NCI-H2196 (cell line): ENCODE data around the gene CYP4F22.
"Not testable (repeated sequence)": the region's sequence is repeated elsewhere in the genome, so short reads cannot be mapped to it uniquely, and the experiment has no call there.

Source experiments
- DNase-seq: peaks from one replicate; lab custom pipeline; 2025; ENCODE audit not compliant: unreplicated experiment; lab: John Stamatoyannopoulos, UW

CYP4F22 gene

GRCh38 chr19:15564534-15565168, 56.3 kb downstream of the CYP4F22 start:
- no peak for DNase-seq

GRCh38 chr19:15570420-15570819, 62.1 kb downstream of the CYP4F22 start:
- no peak for DNase-seq

- no peak for DNase-seq
Measured at GRCh38 chr19:15575406-15575805, 67.1 kb downstream of the CYP4F22 start.

- no peak for DNase-seq
Measured at GRCh38 chr19:15576526-15577156, 68.3 kb downstream of the CYP4F22 start.

- no peak for DNase-seq
Measured at GRCh38 chr19:15577184-15577771, 69.0 kb downstream of the CYP4F22 start.

- no peak for DNase-seq
Measured at GRCh38 chr19:15583346-15583745, 75.0 kb downstream of the CYP4F22 start.

GRCh38 chr19:15584095-15584494, 75.8 kb downstream of the CYP4F22 start:
- DNase-seq = no peak

GRCh38 chr19:15584541-15585115, 76.3 kb downstream of the CYP4F22 start:
- DNase-seq = peak; percentile 58

- DNase-seq = no peak
Measured at GRCh38 chr19:15587663-15588062, 79.3 kb downstream of the CYP4F22 start.

GRCh38 chr19:15588265-15588664, 79.9 kb downstream of the CYP4F22 start:
- DNase-seq = no peak

GRCh38 chr19:15589760-15590451, 81.6 kb downstream of the CYP4F22 start:
- DNase-seq = no peak

GRCh38 chr19:15591796-15592195, 83.5 kb downstream of the CYP4F22 start:
- DNase-seq = no peak

- not testable (repeated sequence) for DNase-seq
Measured at GRCh38 chr19:15592506-15592905, 84.2 kb downstream of the CYP4F22 start.

- DNase-seq = not testable (repeated sequence)
Measured at GRCh38 chr19:15593766-15594165, 85.4 kb downstream of the CYP4F22 start.

GRCh38 chr19:15595069-15595468, 86.7 kb downstream of the CYP4F22 start:
- DNase-seq = peak; percentile 62
